ENCODE results near the gene PPIL6. TPM values are rescaled to one million over a fixed set of nuclear protein-coding genes. Genes with fewer than 3 reads are reported as not detected.

The PPIL6 gene
- total RNA-seq, 2 experiments from 2014 or later: 0.84 to 1.3 TPM

DNA sequence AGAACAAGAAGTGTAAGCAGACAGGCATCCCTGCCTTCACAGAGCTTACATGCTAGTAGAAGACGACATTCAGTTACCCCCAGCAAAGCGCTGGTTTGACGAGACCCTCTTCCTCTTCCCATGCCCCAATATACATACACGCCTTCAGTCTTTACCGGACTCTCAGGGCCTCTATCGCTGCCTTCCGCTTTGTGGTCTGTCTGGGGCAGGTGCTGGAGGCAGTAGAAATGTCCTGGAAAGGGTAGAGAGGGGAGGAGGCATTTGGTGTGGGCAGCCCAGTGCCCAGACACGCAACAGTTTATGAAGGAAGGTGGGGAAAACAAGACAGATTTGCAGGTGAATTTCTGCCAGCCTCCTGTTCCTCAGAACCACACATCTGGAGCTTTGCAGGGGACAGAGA, 6.1 kb upstream of the PPIL6 start:
- peaks cover 56% of the 10 kb centered on the region for H3K36me3 ChIP-seq (ENCODE audit: insufficient read depth, low read length)
- Mint-ChIP-seq H3K4me3 (no peak overlapping the region), H3K27me3 (no peaks in the 10 kb centered on the region), H3K9me3 (no peaks in the 10 kb centered on the region), H3K36me3 (ENCODE audit: low read depth) (peaks cover 74% of the 10 kb centered on the region), H3K4me1 (ENCODE audit: low read depth) (peaks cover 51% of the 10 kb centered on the region), H3K27ac (peak overlapping the region; percentile 62)
- no peak for ATAC-seq (ENCODE audit: poor library complexity)
- H3K4me3 ChIP-seq (ENCODE audit: low read length): no peak overlapping the region
- CTCF ChIA-PET: interaction anchor here (1.0 kb wide), 1 partner anchor 10 kb away, joined by 4 read pairs; no protein-coding TSS in a partner anchor
- no peaks in the 10 kb centered on the region for H3K27me3 ChIP-seq (ENCODE audit: control insufficient read depth in 1 of 2, insufficient read depth in 2 of 2, low read length in 2 of 2)
- intact Hi-C loops (cut with DNase I, micrococcal nuclease): no loop called here
- H3K27ac ChIP-seq (ENCODE audit: low read depth in 1 of 2, low read length in 2 of 2): peak overlapping the region in 1 of 2 donors; percentile 5
- no peaks in the 10 kb centered on the region for H3K9me3 ChIP-seq (ENCODE audit: control insufficient read depth in 1 of 2, insufficient read depth in 1 of 2, low read length in 2 of 2)
- POLR2A ChIA-PET: interaction anchor here (8.2 kb wide), 1 partner anchor 10 kb away, joined by 137 read pairs; the partner anchor contains the start of gene MICAL1
- TF ChIP-seq CTCF (IDR thresholded peaks at IDR 0.05): no peak
- peaks cover 58% of the 10 kb centered on the region for H3K4me1 ChIP-seq (ENCODE audit: insufficient read depth, low read length)
- no peak for DNase-seq

DNA sequence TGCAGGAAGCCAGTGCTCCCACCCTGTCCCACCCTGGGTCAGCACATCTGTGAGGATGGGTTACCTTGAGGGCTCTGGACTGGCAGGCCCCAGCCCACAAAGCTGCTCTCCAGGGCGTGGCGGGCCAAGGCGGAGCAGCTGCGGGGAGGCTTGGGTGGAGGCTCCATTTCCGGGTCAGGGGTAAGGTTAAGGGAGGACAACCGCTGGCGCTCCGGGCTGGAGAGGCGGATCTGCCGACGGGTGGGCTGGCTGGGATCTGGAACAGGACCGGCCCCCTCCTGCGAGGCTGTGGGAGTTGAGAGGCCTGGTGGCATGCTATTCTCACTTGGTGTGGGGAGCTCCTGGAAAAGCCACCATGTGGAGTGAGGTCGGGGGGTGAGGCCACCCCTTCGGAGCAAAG, 5.6 kb upstream of the PPIL6 start:
- POLR2A ChIA-PET: interaction anchor here (8.2 kb wide), 1 partner anchor 10 kb away, joined by 137 read pairs; the partner anchor contains the start of gene MICAL1
- DNase-seq (peak in 1 of 14 experiments; percentile 17), ATAC-seq (ENCODE audit: poor library complexity) (no peak)
- H3K27me3 Mint-ChIP-seq: no peaks in the 10 kb centered on the region
- no peaks in the 10 kb centered on the region for H3K9me3 ChIP-seq (ENCODE audit: control insufficient read depth in 1 of 2, insufficient read depth in 1 of 2, low read length in 2 of 2)
- H3K27ac Mint-ChIP-seq: peak overlapping the region; percentile 62
- H3K4me3 Mint-ChIP-seq: no peak overlapping the region
- peaks cover 54% of the 10 kb centered on the region for H3K36me3 ChIP-seq (ENCODE audit: insufficient read depth, low read length)
- H3K4me3 ChIP-seq (ENCODE audit: low read length): no peak overlapping the region
- peaks cover 56% of the 10 kb centered on the region for H3K4me1 Mint-ChIP-seq (ENCODE audit: low read depth)
- no peak for TF ChIP-seq CTCF (IDR thresholded peaks at IDR 0.05)
- CTCF ChIA-PET: interaction anchor here (1.0 kb wide), 1 partner anchor 10 kb away, joined by 4 read pairs; no protein-coding TSS in a partner anchor
- H3K36me3 Mint-ChIP-seq (ENCODE audit: low read depth): peaks cover 77% of the 10 kb centered on the region
- no peaks in the 10 kb centered on the region for H3K27me3 ChIP-seq (ENCODE audit: control insufficient read depth in 1 of 2, insufficient read depth in 2 of 2, low read length in 2 of 2)
- no peaks in the 10 kb centered on the region for H3K9me3 Mint-ChIP-seq
- H3K4me1 ChIP-seq (ENCODE audit: insufficient read depth, low read length): peaks cover 59% of the 10 kb centered on the region
- intact Hi-C loops (cut with DNase I, micrococcal nuclease): no loop called here
- H3K27ac ChIP-seq (ENCODE audit: low read depth in 1 of 2, low read length in 2 of 2): peak overlapping the region in 1 of 2 donors; percentile 5

DNA sequence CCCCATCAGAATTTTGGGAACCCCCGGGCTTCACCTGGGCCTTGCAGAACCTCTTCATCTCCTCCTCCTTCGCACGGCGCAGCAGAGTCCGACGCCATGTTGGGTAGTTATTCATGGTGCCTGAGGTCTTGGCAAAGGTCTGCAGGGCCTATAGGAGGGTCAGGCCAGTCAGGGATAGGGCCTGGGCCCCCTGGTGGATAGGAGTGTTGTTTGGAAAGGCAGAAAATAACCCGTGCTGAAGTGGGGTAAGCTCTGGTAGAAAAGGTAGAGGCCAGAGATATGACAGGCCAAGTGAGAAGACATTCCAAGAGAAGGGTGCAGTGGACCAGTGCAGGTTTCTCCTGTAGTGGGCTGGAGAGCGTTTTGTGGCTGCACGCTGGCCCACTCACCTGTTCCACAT, 5.0 kb upstream of the PPIL6 start:
- no peak for ATAC-seq (ENCODE audit: poor library complexity)
- no peak overlapping the region for H3K4me3 Mint-ChIP-seq
- peak overlapping the region; percentile 27 for H3K27ac Mint-ChIP-seq

More for the DNA sequence above, 5.0 kb upstream of the PPIL6 start:
- CTCF ChIA-PET: interaction anchor here (0.8 to 1.0 kb wide), 2 partner anchors 9 to 35 kb away, joined by 3 to 4 read pairs; no protein-coding TSS in a partner anchor
- no peaks in the 10 kb centered on the region for H3K27me3 ChIP-seq (ENCODE audit: control insufficient read depth in 1 of 2, insufficient read depth in 2 of 2, low read length in 2 of 2)
- no peak for TF ChIP-seq CTCF (IDR thresholded peaks at IDR 0.05)
- Mint-ChIP-seq H3K27me3 (no peaks in the 10 kb centered on the region), H3K9me3 (no peaks in the 10 kb centered on the region), H3K4me1 (ENCODE audit: low read depth) (peaks cover 51% of the 10 kb centered on the region), H3K36me3 (ENCODE audit: low read depth) (peaks cover 72% of the 10 kb centered on the region)
- H3K4me1 ChIP-seq (ENCODE audit: insufficient read depth, low read length): peaks cover 56% of the 10 kb centered on the region
- peaks cover 54% of the 10 kb centered on the region for H3K36me3 ChIP-seq (ENCODE audit: insufficient read depth, low read length)
- POLR2A ChIA-PET: interaction anchor here (8.2 kb wide), 1 partner anchor 11 kb away, joined by 137 read pairs; the partner anchor contains the start of gene MICAL1
- no peak overlapping the region for H3K4me3 ChIP-seq (ENCODE audit: low read length)
- intact Hi-C loops (cut with DNase I, micrococcal nuclease): no loop called here
- no peak for DNase-seq
- H3K27ac ChIP-seq (ENCODE audit: low read depth in 1 of 2, low read length in 2 of 2): no peak overlapping the region
- H3K9me3 ChIP-seq (ENCODE audit: control insufficient read depth in 1 of 2, insufficient read depth in 1 of 2, low read length in 2 of 2): no peaks in the 10 kb centered on the region

Measured in CD4-positive, alpha-beta T cell (primary cell).